ENCODE data around the gene WBP4. TPM values are rescaled to one million over a fixed set of nuclear protein-coding genes. Genes with fewer than 3 reads are reported as not detected.
A peak's percentile ranks its signal among the peaks of the same experiment; 100 is the strongest.

WBP4 gene
- total RNA-seq, 1 experiment from 2014 or later: 14.5 TPM

- TF ChIP-seq ZBTB33 (IDR thresholded peaks at IDR 0.05; ENCODE audit: extremely low read depth, insufficient replicate concordance, low read length) (peak; percentile 99), SP1 (IDR thresholded peaks at IDR 0.05; ENCODE audit: low read depth) (peak; percentile 77)
- TF ChIP-seq, protein P1, sequence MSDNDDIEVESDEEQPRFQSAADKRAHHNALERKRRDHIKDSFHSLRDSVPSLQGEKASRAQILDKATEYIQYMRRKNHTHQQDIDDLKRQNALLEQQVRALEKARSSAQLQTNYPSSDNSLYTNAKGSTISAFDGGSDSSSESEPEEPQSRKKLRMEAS (IDR thresholded peaks at IDR 0.05): peak; percentile 68
Observed at GRCh38 chr13:41132512-41133152, 71.3 kb downstream of the WBP4 start, which contains the start of gene KBTBD6 (continued).

MicroRNA genes within 50 kb of the gene (microRNA counts, 767-probe panel; counts per million panel counts)
- not detected for microRNA hsa-miR-3168

Small RNA genes lying within 50 kb of the gene (microRNA-seq; reads per million reads assigned to microRNA genes)
- not detected for gene MIR3168 (ENCODE audit: borderline number of aligned reads)

Other genes with a start within 250 kb of the WBP4 start
- 30.0 TPM for gene ELF1, start 42.2 kb upstream of the WBP4 start, total RNA-seq (2021; ENCODE audit: unreplicated experiment)
- gene KBTBD6, start 71.3 kb downstream of the WBP4 start, total RNA-seq (2021; ENCODE audit: unreplicated experiment): 9.1 TPM
- gene KBTBD7, start 133.1 kb downstream of the WBP4 start, total RNA-seq (2021; ENCODE audit: unreplicated experiment): 6.2 TPM
- 11.4 TPM for gene MTRF1, start 202.1 kb downstream of the WBP4 start, total RNA-seq (2021; ENCODE audit: unreplicated experiment)
- gene NAA16, start 249.8 kb downstream of the WBP4 start, total RNA-seq (2021; ENCODE audit: unreplicated experiment): 19.1 TPM

Measured in HCT116 (cell line).